HK-2 (cell line): ENCODE measurements around the gene CCDC187.
"Not testable (repeated sequence)": the region's sequence is repeated elsewhere in the genome, so short reads cannot be mapped to it uniquely, and the experiment has no call there.

ENCODE experiments used
- DNase-seq: peaks from one replicate; pipeline ENCODE4 v3.0.0-alpha.2; 2018; ENCODE audit not compliant: unreplicated experiment

Gene CCDC187

GRCh38 chr9:136327304-136327974 is 23.5 kb upstream of the CCDC187 start, which contains the start of gene GPSM1:
Gene GPSM1, plus strand, starts transcription at chr9:136327539. Its CDS starts 157 bp downstream, at chr9:136327696.
- peak; percentile 48 for DNase-seq

- DNase-seq = no peak
These were observed 22.9 kb upstream of the CCDC187 start for GRCh38 chr9:136326761-136327303.

- DNase-seq = peak; percentile 30
These were observed 22.3 kb upstream of the CCDC187 start for GRCh38 chr9:136326061-136326760.

- no peak for DNase-seq
These were observed 21.5 kb upstream of the CCDC187 start for GRCh38 chr9:136325358-136325757.

- DNase-seq = no peak
These were observed 20.8 kb upstream of the CCDC187 start for GRCh38 chr9:136324501-136325300.

GRCh38 chr9:136323371-136323789 is 19.5 kb upstream of the CCDC187 start:
- DNase-seq = no peak

GRCh38 chr9:136322756-136323330 is 18.9 kb upstream of the CCDC187 start:
- DNase-seq = no peak

- no peak for DNase-seq
These were observed 17.7 kb upstream of the CCDC187 start for GRCh38 chr9:136321561-136321960.

- not testable (repeated sequence) for DNase-seq
These were observed 17.1 kb upstream of the CCDC187 start for GRCh38 chr9:136320972-136321371.

- DNase-seq = not testable (repeated sequence)
These were observed 16.1 kb upstream of the CCDC187 start for GRCh38 chr9:136319955-136320354.

- not testable (repeated sequence) for DNase-seq
These were observed 15.3 kb upstream of the CCDC187 start for GRCh38 chr9:136319244-136319643.

- DNase-seq = no peak
These were observed 14.9 kb upstream of the CCDC187 start for GRCh38 chr9:136318776-136319241.

GRCh38 chr9:136318111-136318775 is 14.3 kb upstream of the CCDC187 start:
- no peak for DNase-seq

- DNase-seq = no peak
These were observed 13.8 kb upstream of the CCDC187 start for GRCh38 chr9:136317695-136318094.

- DNase-seq = no peak
These were observed 13.2 kb upstream of the CCDC187 start for GRCh38 chr9:136316896-136317676.

- DNase-seq = no peak
These were observed 12.4 kb upstream of the CCDC187 start for GRCh38 chr9:136316271-136316751.

- DNase-seq = no peak
These were observed 11.1 kb upstream of the CCDC187 start for GRCh38 chr9:136314944-136315343.

- no peak for DNase-seq
These were observed 10.1 kb upstream of the CCDC187 start for GRCh38 chr9:136314056-136314416.

GRCh38 chr9:136313111-136314055 is 9.5 kb upstream of the CCDC187 start:
- DNase-seq = no peak
